Activated CD8-positive, alpha-beta T cell treated with anti-CD3 and anti-CD28 coated beads for 36 hours (primary cell): ENCODE data around the gene GJE1. TPM values are rescaled to one million over a fixed set of nuclear protein-coding genes. Genes with fewer than 3 reads are reported as not detected.

ENCODE experiments used
- ATAC-seq: fragments of 200-7000 bp; cut with Tn5 transposase; one replicate; pipeline ENCODE4 v1.10.0; 2021; ENCODE audit warnings: mild to moderate bottlenecking, moderate library complexity
- CTCF ChIA-PET: fragments of 350-600 bp; sonication (Branson Sonifier 250); formaldehyde crosslinking; loops from one replicate; lab custom pipeline; 2021; ENCODE audit warnings: antibody characterized with exemption; lab: Charles Lee
- POLR2A ChIA-PET: fragments of 350-600 bp; sonication (Branson Sonifier 250); formaldehyde crosslinking; loops from one replicate; lab custom pipeline; 2021; ENCODE audit warnings: antibody characterized with exemption; lab: Charles Lee
- DNase-seq: peaks from one replicate; pipeline ENCODE4 v3.0.0-alpha.2; 2020
- H3K27ac Mint-ChIP-seq: one replicate; pipeline ENCODE4 v1.8.0; 2021; ENCODE audit warnings: mild to moderate bottlenecking, mixed read lengths
- H3K27me3 Mint-ChIP-seq: one replicate; pipeline ENCODE4 v1.8.0; 2021; ENCODE audit warnings: mixed read lengths
- H3K36me3 Mint-ChIP-seq: one replicate; pipeline ENCODE4 v1.8.0; 2021; ENCODE audit warnings: low read depth, mixed read lengths
- H3K4me1 Mint-ChIP-seq: one replicate; pipeline ENCODE4 v1.8.0; 2021; ENCODE audit warnings: low read depth, mixed read lengths
- H3K4me3 Mint-ChIP-seq: one replicate; pipeline ENCODE4 v1.8.0; 2021; ENCODE audit warnings: mild to moderate bottlenecking, moderate library complexity, mixed read lengths
- H3K9me3 Mint-ChIP-seq: one replicate; pipeline ENCODE4 v1.8.0; 2021; ENCODE audit warnings: mixed read lengths
- CTCF ChIP-seq: fragments of 200-600 bp; IDR thresholded peaks from one replicate; pipeline ENCODE4 v1.8.0; 2022; ENCODE audit warnings: antibody characterized with exemption, mild to moderate bottlenecking
- intact Hi-C: fragments of 100-400 bp; cut with micrococcal nuclease; formaldehyde crosslinking; loops from one replicate; pipeline ENCODE4 v1.10.0; 2022
- total RNA-seq, 2 experiments: library from RNA; stranded (reverse); gene quantifications; one replicate each; pipeline ENCODE4 v1.2.3, GENCODE V29; 2021

GJE1 gene
- total RNA-seq, 2 experiments from 2014 or later: not detected

GRCh38 chr6:142172758-142173157 lies 40.0 kb downstream of the GJE1 start:
- CTCF ChIA-PET: interaction anchor here (0.8 to 2.2 kb wide), 2 partner anchors 16 to 17 kb away, joined by 4 to 11 read pairs; no protein-coding TSS in a partner anchor
- Mint-ChIP-seq H3K27me3 (no peaks in the 10 kb centered on the region), H3K9me3 (peaks cover 7% of the 10 kb centered on the region), H3K27ac (no peak overlapping the region), H3K4me1 (no peaks in the 10 kb centered on the region), H3K36me3 (peaks cover 58% of the 10 kb centered on the region), H3K4me3 (no peak overlapping the region)
- no peak for DNase-seq
- no peak for TF ChIP-seq CTCF
- ATAC-seq: no peak
- intact Hi-C loops: no loop called here
- POLR2A ChIA-PET: no interaction called here

- no peaks in the 10 kb centered on the region for H3K27me3 Mint-ChIP-seq
- intact Hi-C loops: no loop called here
- ATAC-seq (no peak), DNase-seq (no peak)
- POLR2A ChIA-PET: interaction anchor here (0.7 kb wide), 1 partner anchor 927 kb away, joined by 3 read pairs; no protein-coding TSS in a partner anchor
- TF ChIP-seq CTCF: no peak
- CTCF ChIA-PET: interaction anchor here (1.3 kb wide), 1 partner anchor 34 kb away, joined by 3 read pairs; no protein-coding TSS in a partner anchor
- no peaks in the 10 kb centered on the region for H3K4me1 Mint-ChIP-seq
- H3K27ac Mint-ChIP-seq: no peak overlapping the region
- no peak overlapping the region for H3K4me3 Mint-ChIP-seq
- H3K9me3 Mint-ChIP-seq: peaks cover 12% of the 10 kb centered on the region
- peaks cover 61% of the 10 kb centered on the region for H3K36me3 Mint-ChIP-seq
Observed at GRCh38 chr6:142173980-142174379, 41.3 kb downstream of the GJE1 start.

GRCh38 chr6:142174703-142175102 lies 42.0 kb downstream of the GJE1 start:
- CTCF ChIA-PET: interaction anchor here (2.1 kb wide), 1 partner anchor 18 kb away, joined by 7 read pairs; no protein-coding TSS in a partner anchor
- Mint-ChIP-seq H3K27me3 (no peaks in the 10 kb centered on the region), H3K9me3 (peaks cover 12% of the 10 kb centered on the region), H3K4me1 (no peaks in the 10 kb centered on the region), H3K36me3 (peaks cover 60% of the 10 kb centered on the region), H3K27ac (no peak overlapping the region), H3K4me3 (no peak overlapping the region)
- no peak for TF ChIP-seq CTCF
- intact Hi-C loops: no loop called here
- DNase-seq: no peak
- no peak for ATAC-seq
- POLR2A ChIA-PET: no interaction called here

- no peak for TF ChIP-seq CTCF
- H3K4me3 Mint-ChIP-seq: no peak overlapping the region
- ATAC-seq: no peak
- no peak for DNase-seq
- no peaks in the 10 kb centered on the region for H3K4me1 Mint-ChIP-seq
- ChIA-PET POLR2A (no interaction called here), CTCF (interaction anchor here (1.0 to 1.5 kb wide), 5 partner anchors 8 to 54 kb away, joined by 3 to 6 read pairs (median 4); no protein-coding TSS in a partner anchor)
- peaks cover 50% of the 10 kb centered on the region for H3K36me3 Mint-ChIP-seq
- intact Hi-C loops: no loop called here
- H3K27ac Mint-ChIP-seq: no peak overlapping the region
- peaks cover 12% of the 10 kb centered on the region for H3K9me3 Mint-ChIP-seq
- H3K27me3 Mint-ChIP-seq: no peaks in the 10 kb centered on the region
Observed at GRCh38 chr6:142178129-142178528, 45.4 kb downstream of the GJE1 start.

GRCh38 chr6:142182004-142182403 lies 49.3 kb downstream of the GJE1 start:
- no peak overlapping the region for H3K4me3 Mint-ChIP-seq
- H3K9me3 Mint-ChIP-seq: peaks cover 8% of the 10 kb centered on the region
- H3K27ac Mint-ChIP-seq: no peak overlapping the region
- ChIA-PET POLR2A (no interaction called here), CTCF (interaction anchor here (1.4 to 1.5 kb wide), 2 partner anchors 25 kb away, joined by 3 to 8 read pairs; no protein-coding TSS in a partner anchor)
- TF ChIP-seq CTCF: no peak
- ATAC-seq (no peak), DNase-seq (no peak)
- peaks cover 4% of the 10 kb centered on the region for H3K4me1 Mint-ChIP-seq
- intact Hi-C loops: no loop called here
- H3K36me3 Mint-ChIP-seq: peaks cover 23% of the 10 kb centered on the region
- H3K27me3 Mint-ChIP-seq: no peaks in the 10 kb centered on the region
